ENCODE results near the gene USP22.
A peak's percentile ranks its signal among the peaks of the same experiment; 100 is the strongest.

Gene USP22

DNA sequence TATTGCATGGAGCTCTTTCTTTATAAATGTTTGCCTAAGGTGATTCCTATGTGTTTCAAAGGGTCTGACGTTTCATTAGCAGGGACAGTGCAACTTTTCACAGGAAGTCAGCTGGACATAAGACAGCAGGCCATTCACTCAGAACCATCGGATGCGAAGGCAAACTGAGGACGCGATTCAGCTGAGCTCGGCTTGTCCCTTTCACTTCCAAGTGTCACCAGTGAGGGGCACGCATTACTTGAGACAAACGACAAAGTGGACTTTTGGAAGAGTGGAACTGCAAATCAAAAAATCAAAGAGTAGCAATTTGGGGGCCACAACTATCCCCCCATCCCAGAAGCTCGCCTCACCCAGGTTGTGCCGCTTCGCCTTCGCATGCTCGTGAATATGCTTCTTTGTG is 14.6 kb downstream of the USP22 start:
- DNase-seq, result no peak
- in situ Hi-C loops (cut with MboI; ENCODE audit: low pct_unique_long_range_greater_than_20kb, low sequenced_read_pairs), result no loop called here

DNA sequence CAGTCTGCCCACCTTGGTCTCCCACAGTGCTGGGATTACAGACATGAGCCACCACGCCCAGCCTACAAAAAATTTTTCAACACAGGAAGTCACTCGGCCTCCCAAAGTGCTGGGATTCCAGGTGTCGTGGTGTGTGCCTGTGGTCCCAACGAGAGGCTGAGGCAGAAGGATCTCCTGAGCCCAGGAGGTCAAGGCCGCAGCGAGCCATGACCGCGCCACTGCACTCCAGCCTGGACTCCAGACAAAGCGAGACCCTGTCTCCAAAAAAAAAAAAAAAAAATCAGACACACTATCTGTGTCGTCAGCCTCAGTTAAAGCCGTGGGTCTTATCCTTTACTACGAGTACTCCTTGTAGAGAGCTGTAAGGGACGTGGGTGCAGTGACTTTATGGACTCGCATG is 15.8 kb downstream of the USP22 start:
- no peak for DNase-seq
- in situ Hi-C loops (cut with MboI; ENCODE audit: low pct_unique_long_range_greater_than_20kb, low sequenced_read_pairs), result no loop called here

DNA sequence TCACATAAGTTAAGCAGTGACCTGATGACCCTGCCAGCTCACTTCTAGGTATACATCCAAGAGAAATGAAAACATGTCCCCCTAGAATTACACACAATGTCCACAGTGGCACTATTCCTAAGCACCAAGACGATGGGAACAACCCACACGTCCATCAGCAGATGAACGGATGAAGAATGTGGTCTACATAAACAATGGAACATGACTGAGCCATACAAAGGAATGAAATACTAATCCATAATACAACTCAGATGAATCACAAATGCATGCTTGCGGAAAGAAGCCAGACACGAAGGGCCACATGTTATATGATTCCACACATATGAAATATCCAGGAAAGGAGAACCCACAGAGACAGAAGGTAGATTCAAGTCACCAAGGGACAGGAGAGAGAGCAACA is 17.4 kb downstream of the USP22 start:
- in situ Hi-C loops (cut with MboI; ENCODE audit: low pct_unique_long_range_greater_than_20kb, low sequenced_read_pairs), result no loop called here
- DNase-seq, result no peak

DNA sequence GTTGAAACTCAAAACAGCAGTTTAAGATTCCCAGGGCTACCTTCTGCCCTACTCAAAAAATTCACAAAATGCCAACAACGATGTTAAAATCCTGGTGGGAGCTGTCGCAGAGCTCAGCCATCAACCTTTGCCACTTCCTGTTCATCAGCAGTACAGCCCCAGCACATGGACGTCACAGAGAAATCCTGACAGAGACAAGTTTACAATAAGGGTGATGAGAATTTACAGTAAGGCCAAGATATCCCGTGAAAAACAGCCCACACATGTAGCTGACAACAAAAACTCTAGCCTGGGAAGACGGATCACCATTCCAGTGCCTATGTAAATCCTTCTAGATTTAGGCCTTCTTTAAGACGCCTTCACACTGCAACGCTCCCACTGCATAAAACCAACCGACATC is 18.8 kb downstream of the USP22 start:
- no peak for DNase-seq

DNA sequence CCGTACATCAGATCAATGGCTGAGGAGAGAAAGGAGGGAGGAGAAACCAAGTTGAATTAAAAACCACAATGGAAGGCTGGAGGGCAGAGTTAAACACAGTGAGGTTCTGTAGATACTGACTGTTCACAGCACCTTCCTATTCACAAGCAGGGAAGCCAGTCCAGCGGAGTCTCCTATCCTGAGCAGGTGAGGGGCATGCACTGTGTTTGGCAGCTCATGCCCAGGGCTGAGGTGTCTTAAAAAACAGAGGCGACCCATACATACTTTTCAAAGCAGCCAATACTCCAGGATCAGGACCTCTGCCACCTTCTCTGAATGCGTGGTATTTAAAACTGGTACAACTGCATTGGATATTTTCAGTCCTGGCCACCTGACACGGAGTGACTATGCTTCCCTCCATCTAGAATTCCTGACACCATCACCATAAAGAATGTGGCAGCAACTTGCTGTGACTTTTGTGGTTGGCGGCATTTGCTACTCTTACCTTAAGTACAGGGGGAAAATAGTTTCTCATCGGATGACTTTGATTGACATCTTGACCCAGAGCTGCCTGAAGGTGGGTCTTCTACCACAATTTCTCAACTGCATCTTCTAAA is 21.5 kb downstream of the USP22 start:
- in situ Hi-C loops (cut with MboI; ENCODE audit: low pct_unique_long_range_greater_than_20kb, low sequenced_read_pairs), result no loop called here

More for the DNA sequence above, 18.8 kb downstream of the USP22 start:
- in situ Hi-C loops (cut with MboI; ENCODE audit: low pct_unique_long_range_greater_than_20kb, low sequenced_read_pairs), result no loop called here

DNA sequence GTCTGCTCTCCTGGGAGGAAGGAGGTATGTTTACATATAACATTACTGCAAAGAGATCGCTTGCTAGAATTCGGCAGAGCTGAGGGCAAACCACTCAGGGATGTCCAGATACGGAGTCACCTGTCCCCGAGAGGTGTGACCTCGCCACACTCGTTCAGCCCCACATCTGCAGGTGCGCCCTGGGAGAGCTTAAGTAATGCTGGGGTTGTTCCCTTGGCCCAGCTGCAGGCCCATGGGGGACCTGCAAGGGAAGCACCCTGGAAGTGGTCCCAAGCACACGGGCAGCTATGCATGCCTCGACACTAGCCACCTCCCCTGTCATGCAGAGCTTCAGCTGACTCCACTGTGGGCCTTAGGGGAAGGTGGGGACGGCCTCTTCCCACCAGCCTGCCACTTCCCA is 22.2 kb downstream of the USP22 start:
- in situ Hi-C loops (cut with MboI; ENCODE audit: low pct_unique_long_range_greater_than_20kb, low sequenced_read_pairs), result no loop called here
- DNase-seq, result no peak

More for the DNA sequence above, 21.5 kb downstream of the USP22 start:
- no peak for DNase-seq

DNA sequence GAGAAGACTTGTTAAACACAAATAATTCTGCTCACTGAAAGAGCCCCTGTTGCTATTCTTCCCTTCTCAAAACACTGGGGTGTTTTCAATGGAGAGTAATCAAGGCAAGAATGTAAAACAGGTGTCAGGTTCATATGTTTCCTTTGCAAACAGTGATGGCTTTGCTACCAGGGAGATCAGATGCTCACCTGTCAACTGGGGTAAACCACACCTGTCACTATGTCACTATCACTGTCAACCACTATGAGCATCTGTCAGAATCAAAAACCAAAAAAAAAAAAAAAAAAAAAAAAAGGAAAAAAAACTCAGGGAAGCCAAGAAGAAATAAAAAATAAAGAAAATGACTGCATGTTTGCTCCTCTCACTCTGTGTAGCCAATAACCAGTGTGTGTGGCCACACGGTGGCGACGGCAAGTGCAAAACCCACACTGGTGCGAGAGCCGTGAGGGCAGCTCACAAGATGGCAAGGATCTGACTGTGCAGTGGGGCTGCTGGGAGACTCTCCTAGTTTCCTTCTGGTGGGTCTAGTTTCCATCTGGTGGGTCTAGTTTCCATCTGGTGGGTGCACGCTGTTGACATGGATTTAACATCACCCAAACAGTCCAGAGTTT is 22.7 kb downstream of the USP22 start:
- DNase-seq, result peak; percentile 47
- in situ Hi-C loops (cut with MboI; ENCODE audit: low pct_unique_long_range_greater_than_20kb, low sequenced_read_pairs), result no loop called here

DNA sequence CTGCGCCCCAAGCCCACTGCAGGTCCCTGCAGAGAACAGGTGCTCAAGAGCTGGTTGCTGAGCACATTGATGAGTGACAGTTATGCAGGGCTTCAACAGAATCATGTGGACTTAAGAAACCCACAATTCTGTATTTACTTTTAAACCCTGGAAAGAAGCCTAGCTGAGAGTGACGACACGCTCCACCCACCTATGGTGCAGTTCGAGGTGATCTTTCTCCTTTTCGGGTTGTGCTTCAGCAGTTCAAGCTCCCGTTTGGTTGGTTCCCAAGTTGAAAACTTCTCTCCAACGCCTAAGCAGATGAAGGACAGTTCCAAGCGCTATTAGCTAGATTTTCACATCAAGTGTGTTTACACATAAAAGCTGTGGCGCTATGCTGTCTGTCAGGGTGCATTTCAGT is 23.9 kb downstream of the USP22 start:
- no peak for DNase-seq
- in situ Hi-C loops (cut with MboI; ENCODE audit: low pct_unique_long_range_greater_than_20kb, low sequenced_read_pairs), result no loop called here

DNA sequence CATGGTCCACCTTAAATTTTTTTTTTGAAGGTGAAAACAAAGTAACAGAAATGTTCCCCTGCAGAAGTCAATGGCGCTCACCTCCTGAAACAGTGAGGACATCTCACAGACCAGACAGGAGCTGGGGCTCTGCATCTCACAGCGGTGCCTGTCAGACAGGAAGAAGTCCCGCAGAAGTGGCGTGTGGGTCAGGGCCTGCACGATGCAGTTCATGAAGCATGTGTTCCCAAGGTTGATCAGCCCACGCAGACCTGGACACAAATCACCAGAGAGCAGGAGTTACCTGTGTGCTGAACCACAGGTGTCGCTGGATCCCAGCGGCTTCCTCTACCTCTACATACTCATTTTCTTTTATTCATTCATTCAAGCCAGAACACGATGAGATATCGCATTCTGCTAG is 24.9 kb downstream of the USP22 start:
- in situ Hi-C loops (cut with MboI; ENCODE audit: low pct_unique_long_range_greater_than_20kb, low sequenced_read_pairs), result no loop called here
- no peak for DNase-seq

DNA sequence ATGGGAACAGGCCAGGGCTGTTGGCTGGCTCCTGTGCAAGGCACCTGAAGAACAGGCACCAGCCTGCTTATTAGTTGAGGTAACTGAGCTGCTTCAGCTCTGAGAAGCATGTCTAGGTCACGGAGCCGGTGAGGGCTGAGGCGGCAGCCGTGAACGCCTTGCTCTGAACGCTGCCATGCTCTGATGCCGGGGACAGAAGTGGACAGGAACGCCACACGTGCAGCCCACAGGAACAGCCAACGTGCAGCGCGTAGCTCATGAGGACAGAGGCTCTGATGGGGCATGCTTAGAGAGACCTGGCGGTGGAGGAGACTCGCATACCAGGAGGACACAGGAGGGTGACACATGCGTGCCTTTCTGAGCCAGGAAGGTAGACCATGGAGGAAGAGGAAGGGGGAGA is 25.6 kb downstream of the USP22 start:
- in situ Hi-C loops (cut with MboI; ENCODE audit: low pct_unique_long_range_greater_than_20kb, low sequenced_read_pairs), result no loop called here
- no peak for DNase-seq

DNA sequence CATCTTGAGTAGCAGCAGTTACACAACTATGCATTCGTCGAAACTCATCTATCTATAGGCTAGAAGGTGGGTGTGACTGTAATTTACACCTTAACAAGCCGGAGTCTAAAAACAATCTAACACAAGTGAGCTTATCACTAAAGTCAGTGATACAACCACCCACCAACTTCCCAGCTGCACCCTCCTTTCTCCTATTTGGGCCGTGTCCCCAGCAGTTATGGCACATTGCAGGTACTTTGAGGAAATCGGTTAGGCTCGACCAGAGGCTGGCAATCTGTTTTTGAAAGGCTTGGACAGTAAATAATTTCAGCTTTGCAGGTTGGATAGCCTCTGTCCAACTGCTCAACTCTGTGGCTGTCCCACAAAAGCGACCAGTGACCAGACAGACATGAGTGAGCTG is 26.0 kb downstream of the USP22 start:
- in situ Hi-C loops (cut with MboI; ENCODE audit: low pct_unique_long_range_greater_than_20kb, low sequenced_read_pairs), result no loop called here
- no peak for DNase-seq

DNA sequence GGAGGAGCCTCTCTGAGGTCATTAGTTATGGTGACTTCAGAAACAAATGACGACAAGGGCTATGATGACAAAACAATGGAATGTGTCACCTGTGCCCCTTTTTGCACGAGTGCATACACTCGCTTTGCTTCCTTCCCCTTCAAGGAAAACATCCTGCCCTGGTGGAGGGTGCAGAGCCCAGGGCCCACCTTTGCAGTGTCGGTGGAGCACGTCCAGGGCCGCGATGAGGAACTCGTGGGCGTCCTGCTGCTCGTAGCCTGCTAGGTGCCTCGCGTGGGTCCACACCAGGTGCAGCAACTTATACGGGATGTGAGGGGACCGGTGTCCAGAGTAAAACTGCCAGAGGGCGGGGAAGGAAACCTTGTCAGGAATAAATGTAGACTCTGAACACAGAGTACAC is 27.2 kb downstream of the USP22 start:
- no peak for DNase-seq
- in situ Hi-C loops (cut with MboI; ENCODE audit: low pct_unique_long_range_greater_than_20kb, low sequenced_read_pairs), result no loop called here

DNA sequence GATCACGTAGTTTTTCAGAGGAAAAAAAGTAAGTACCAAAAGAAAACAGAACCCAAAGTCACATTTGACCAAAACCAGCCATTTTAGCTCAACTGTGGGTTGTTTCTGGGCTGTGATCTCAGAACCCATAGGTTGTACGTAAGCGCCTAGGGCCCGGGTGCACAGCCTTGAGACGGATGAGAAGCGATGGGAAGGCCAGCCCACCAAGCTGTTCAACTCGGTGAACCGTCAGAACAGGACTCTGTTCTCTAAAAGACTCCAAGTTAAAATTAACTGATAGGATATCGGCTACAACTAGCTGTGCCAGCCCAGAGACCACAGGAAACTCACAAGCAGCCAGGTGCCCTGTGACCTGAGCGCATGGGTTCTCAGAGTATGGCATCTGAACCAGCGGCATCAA is 28.3 kb downstream of the USP22 start:
- in situ Hi-C loops (cut with MboI; ENCODE audit: low pct_unique_long_range_greater_than_20kb, low sequenced_read_pairs), result no loop called here
- no peak for DNase-seq

DNA sequence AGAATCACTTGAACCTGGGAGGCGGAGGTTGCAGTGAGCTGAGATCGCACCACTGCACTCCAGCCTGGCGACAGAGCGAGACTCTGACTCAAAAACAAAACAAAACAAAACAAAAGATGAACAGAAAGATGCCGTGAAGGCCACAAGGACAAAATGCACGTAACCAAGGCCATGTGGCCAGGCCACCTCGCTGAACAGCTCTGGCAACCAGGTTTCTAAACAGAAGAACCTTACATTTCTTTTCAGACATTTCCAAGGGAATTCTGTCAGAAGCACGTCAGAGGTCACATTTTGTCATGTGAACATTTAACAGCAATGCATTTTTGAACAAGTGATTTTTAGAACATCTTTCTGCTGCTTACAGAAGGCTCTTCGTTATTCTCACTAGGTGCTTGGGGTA is 28.8 kb downstream of the USP22 start:
- DNase-seq, result no peak
- in situ Hi-C loops (cut with MboI; ENCODE audit: low pct_unique_long_range_greater_than_20kb, low sequenced_read_pairs), result no loop called here

DNA sequence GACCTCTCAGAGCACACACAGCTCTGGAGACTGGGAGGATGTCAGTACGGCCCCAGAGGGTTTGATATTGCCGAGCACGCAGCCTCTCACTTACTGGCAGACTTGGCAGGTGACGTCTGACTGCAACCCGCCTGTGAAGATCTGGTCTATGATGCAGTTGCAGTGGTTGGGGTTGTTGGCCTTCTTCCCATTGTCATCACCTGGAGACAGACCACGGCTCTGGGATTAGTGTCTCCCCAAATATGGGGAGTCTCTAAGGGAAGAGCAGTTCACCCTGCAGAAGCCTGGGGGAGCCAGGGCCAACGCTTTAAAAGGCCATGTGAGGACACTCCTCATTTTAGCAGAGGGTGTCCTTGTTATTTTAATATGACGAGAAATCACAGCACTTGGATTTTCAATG is 30.1 kb downstream of the USP22 start:
- in situ Hi-C loops (cut with MboI; ENCODE audit: low pct_unique_long_range_greater_than_20kb, low sequenced_read_pairs), result no loop called here
- DNase-seq, result no peak

DNA sequence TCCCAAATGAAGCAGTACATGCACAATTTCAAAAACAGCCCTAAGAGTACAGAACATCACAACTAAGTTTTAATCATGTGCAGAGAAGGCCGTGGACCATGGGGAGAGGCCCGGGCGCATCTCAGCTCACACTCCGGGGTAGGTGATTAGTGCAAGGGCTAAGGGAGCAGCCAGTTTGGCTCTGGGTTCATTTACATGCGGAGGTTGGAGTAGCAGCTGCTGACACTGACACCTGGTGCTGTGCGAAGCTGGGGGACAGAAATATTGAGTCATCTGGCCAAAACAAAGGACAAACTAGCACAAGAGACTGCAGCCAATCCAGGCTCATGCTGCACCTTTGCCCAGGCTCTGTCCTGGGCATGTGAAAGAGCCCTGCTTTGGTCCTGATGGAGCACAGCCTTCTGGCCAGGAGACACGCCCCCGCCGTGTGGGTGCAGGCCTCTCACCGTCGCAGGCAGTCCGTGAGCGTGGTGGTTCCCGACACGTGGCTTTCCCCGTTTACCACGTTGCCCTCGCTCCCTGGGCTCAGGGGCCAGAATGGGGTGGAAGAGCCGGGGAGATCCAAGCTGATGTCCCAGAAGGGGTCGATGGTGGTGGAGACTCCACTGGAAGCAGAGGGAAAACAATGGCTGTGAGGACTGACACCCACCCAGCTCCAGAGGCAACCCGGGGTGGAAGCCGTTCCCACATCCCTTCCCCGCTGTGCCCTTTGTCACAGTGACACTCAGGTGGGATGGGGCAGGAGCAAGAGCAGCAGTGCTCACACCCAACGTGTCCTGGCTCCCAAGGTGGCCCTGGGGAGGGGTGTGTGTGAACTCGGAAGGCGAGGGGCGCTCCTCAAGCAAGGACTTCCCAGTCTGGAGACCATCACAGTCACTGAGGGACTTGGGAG is 31.9 kb downstream of the USP22 start:
- in situ Hi-C loops (cut with MboI; ENCODE audit: low pct_unique_long_range_greater_than_20kb, low sequenced_read_pairs), result no loop called here
- no peak for DNase-seq

DNA sequence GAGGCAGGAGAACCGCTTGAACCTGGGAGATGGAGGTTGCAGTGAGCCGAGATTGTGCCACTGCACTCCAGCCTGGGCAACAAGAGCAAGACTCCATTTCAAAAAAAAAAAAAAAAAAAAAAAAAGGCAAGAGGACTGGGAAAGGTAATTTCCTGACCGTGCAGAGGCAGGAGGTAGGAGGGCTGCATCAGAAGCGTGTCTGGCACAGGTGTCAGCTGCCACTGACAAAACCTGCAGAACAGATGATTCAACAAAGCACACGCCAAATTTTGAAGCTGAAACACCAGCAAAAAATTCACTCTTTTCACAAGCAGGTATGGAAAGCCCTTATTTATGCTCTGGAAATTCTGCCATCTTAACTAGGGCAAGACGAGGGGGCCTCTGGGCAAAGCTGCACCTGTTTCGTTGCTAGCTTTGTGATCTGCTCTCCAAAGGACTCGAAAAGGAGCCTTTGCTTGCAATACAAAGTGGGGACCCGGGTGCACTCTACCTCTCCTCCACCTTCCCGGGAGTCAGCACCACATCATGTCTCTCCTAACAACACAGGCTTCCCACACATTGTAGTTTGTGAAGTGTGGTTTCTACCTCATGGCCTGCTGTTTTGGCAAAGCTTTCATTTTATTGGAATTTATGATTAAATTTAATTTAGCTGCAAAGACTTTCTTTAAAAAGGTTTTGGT is 33.7 kb downstream of the USP22 start:
- no peak for DNase-seq
- in situ Hi-C loops (cut with MboI; ENCODE audit: low pct_unique_long_range_greater_than_20kb, low sequenced_read_pairs), result no loop called here

DNA sequence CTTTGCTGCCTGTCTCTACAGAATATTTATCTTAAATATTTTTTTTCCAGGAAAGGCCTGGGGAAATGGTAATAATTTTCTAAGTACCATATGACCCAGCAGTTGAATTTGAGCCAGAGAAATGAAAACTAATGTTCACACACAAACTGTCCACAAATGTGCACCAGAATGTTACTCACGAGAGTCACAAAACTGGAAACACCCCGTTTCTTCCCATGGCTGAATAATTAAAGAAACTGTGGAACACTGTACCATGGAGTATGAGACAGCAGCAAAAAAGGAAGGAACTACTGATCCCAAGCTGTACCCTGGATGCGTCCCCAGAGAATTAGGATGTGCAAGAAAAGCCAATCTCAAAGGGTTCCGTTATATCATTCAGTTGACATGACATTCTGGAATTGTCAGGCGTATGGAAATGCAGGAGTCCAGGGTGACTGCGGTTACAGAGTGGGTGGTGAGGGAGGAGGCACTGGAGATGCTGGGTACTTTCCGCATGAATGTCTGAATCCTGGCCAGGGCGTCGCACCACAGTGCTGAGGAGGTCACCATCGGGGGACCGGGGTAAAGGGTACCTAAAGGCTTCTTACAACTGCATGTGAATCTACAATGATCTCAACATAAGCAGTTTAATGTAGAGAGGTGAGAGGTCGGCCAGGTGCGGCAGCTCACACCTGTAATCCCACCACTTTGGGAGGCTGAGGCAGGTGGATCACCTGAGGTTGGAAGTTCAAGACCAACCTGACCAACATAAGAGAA is 34.5 kb downstream of the USP22 start:
- in situ Hi-C loops (cut with MboI; ENCODE audit: low pct_unique_long_range_greater_than_20kb, low sequenced_read_pairs), result no loop called here
- no peak for DNase-seq

DNA sequence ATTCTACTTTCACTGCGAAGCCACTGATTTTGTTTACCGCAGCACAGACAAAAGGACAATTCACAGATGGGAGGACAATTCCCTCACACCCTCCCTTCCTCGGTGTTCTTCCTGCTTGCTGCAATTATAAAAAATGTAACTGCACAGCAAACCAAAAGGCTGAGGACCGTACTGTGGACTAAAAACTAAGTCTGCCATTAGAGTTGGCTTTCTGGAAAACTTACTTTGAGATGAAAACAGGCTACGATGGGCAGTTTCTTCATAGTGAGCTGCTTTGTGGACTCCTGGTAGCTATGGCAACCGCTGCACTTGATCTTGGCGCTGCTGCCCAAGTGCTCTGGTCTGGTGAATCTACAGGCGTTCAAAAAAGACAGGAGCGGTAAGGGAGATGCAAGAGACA is 35.2 kb downstream of the USP22 start:
- in situ Hi-C loops (cut with MboI; ENCODE audit: low pct_unique_long_range_greater_than_20kb, low sequenced_read_pairs), result no loop called here
- no peak for DNase-seq
